ENCODE results near the gene DIS3L2. TPM values are rescaled to one million over a fixed set of nuclear protein-coding genes. Genes with fewer than 3 reads are reported as not detected.

DIS3L2 gene
- total RNA-seq, 4 donors from 2014 or later = 52.8 to 74.9 (median 61.8) TPM

- Histone ChIP-seq H3K36me3 (no peaks in the 10 kb centered on the region), H3K4me1 (peaks cover 0 to 27% (median 5%) of the 10 kb centered on the region in 4 donors), H3K9me3 (no peaks in the 10 kb centered on the region), H3K4me3 (no peak overlapping the region), H3K27me3 (no peaks in the 10 kb centered on the region), H3K27ac (no peak overlapping the region)
- DNase-seq (ENCODE audit: low spot score in 2 of 2) = no peak
- WGBS, 2 donors = 96 to 99% methylated on average over 4 of the region's 4 CpGs
- no peak for TF ChIP-seq EP300 (IDR thresholded peaks at IDR 0.05)
- no peak for TF ChIP-seq CTCF (IDR thresholded peaks at IDR 0.05)
- TF ChIP-seq POLR2A (IDR thresholded peaks at IDR 0.05) = no peak
Observed at GRCh38 chr2:232231554-232231953, 270.0 kb downstream of the DIS3L2 start.

GRCh38 chr2:232232915-232233314 lies 271.4 kb downstream of the DIS3L2 start:
- no peaks in the 10 kb centered on the region for H3K9me3 ChIP-seq
- H3K36me3 ChIP-seq = no peaks in the 10 kb centered on the region
- H3K4me1 ChIP-seq = peaks cover 0 to 27% (median 5%) of the 10 kb centered on the region in 4 donors
- WGBS, 2 donors = 100% methylated on average over 2 of the region's 2 CpGs
- H3K27me3 ChIP-seq = no peaks in the 10 kb centered on the region
- no peak for DNase-seq (ENCODE audit: low spot score in 2 of 2)
- no peak overlapping the region for H3K4me3 ChIP-seq
- TF ChIP-seq CTCF (IDR thresholded peaks at IDR 0.05) = no peak
- TF ChIP-seq POLR2A (IDR thresholded peaks at IDR 0.05) = no peak
- TF ChIP-seq EP300 (IDR thresholded peaks at IDR 0.05) = no peak
- H3K27ac ChIP-seq = no peak overlapping the region

- H3K9me3 ChIP-seq = no peaks in the 10 kb centered on the region
- no peak overlapping the region for H3K27ac ChIP-seq
- no peak for TF ChIP-seq POLR2A (IDR thresholded peaks at IDR 0.05)
- TF ChIP-seq EP300 (IDR thresholded peaks at IDR 0.05) = no peak
- no peak for TF ChIP-seq CTCF (IDR thresholded peaks at IDR 0.05)
- 61 to 67% methylated on average over 4 of the region's 4 CpGs for WGBS, 2 donors
- H3K4me1 ChIP-seq = peaks cover 0 to 8% (median 0%) of the 10 kb centered on the region in 4 donors
- no peak overlapping the region for H3K4me3 ChIP-seq
- no peaks in the 10 kb centered on the region for H3K27me3 ChIP-seq
- H3K36me3 ChIP-seq = peaks cover 0 to 19% (median 0%) of the 10 kb centered on the region in 3 donors
- DNase-seq (ENCODE audit: low spot score in 2 of 2) = no peak
Observed at GRCh38 chr2:232234922-232235615, 273.6 kb downstream of the DIS3L2 start.

GRCh38 chr2:232235716-232236115 lies 274.2 kb downstream of the DIS3L2 start:
- TF ChIP-seq EP300 (IDR thresholded peaks at IDR 0.05) (no peak), POLR2A (IDR thresholded peaks at IDR 0.05) (no peak), CTCF (IDR thresholded peaks at IDR 0.05) (no peak)
- no peak for DNase-seq (ENCODE audit: low spot score in 2 of 2)
- H3K4me1 ChIP-seq = peaks cover 0 to 4% (median 0%) of the 10 kb centered on the region in 4 donors
- H3K9me3 ChIP-seq = no peaks in the 10 kb centered on the region
- peaks cover 0 to 25% (median 0%) of the 10 kb centered on the region in 3 donors for H3K36me3 ChIP-seq
- WGBS, 2 donors = 57 to 64% methylated on average over 5 of the region's 5 CpGs
- no peak overlapping the region for H3K4me3 ChIP-seq
- H3K27me3 ChIP-seq = no peaks in the 10 kb centered on the region
- no peak overlapping the region for H3K27ac ChIP-seq

GRCh38 chr2:232236200-232236599 lies 274.7 kb downstream of the DIS3L2 start:
- Histone ChIP-seq H3K4me3 (no peak overlapping the region), H3K27ac (no peak overlapping the region), H3K9me3 (no peaks in the 10 kb centered on the region), H3K36me3 (peaks cover 0 to 28% (median 0%) of the 10 kb centered on the region in 3 donors), H3K4me1 (peaks cover 0 to 4% (median 0%) of the 10 kb centered on the region in 4 donors), H3K27me3 (no peaks in the 10 kb centered on the region)
- no peak for DNase-seq (ENCODE audit: low spot score in 2 of 2)
- TF ChIP-seq POLR2A (IDR thresholded peaks at IDR 0.05) (no peak), CTCF (IDR thresholded peaks at IDR 0.05) (no peak), EP300 (IDR thresholded peaks at IDR 0.05) (no peak)
